PC-3 (cell line): ENCODE results near the gene TTC27. TPM values are rescaled to one million over a fixed set of nuclear protein-coding genes. Genes with fewer than 3 reads are reported as not detected.
"Not testable (repeated sequence)": the region's sequence is repeated elsewhere in the genome, so short reads cannot be mapped to it uniquely, and the experiment has no call there.

Source experiments
- ATAC-seq: fragments of 200-7000 bp; cut with Tn5 transposase; 2 replicates; pipeline ENCODE4 v1.9.1; 2020; ENCODE audit warnings: mild to moderate bottlenecking, moderate library complexity
- BruUV-seq: library from RNA; stranded (reverse); fragments of 400-500 nt; replicated peaks from 2 replicates; lab custom pipeline; 2021; lab: Mats Ljungman, UMichigan
- CTCF ChIA-PET: fragments of 300-600 bp; sonication (Branson Sonifier 250); formaldehyde crosslinking; loops from one replicate; lab custom pipeline; 2022; ENCODE audit warnings: antibody characterized with exemption; lab: Charles Lee
- POLR2A ChIA-PET: fragments of 300-600 bp; sonication (Branson Sonifier 250); formaldehyde crosslinking; loops from one replicate; lab custom pipeline; 2022; ENCODE audit warnings: antibody characterized with exemption; ENCODE audit not compliant: unreplicated experiment; lab: Charles Lee
- DNase-seq: peaks from one replicate; pipeline ENCODE4 v3.0.0-alpha.2; 2015
- H2AFZ ChIP-seq: fragments of 300-600 bp; sonication (generic); 2 replicates; pipeline ENCODE4 v1.6.0; 2016; ENCODE audit warnings: antibody characterized with exemption, low read length
- H3F3A ChIP-seq: fragments of 300-600 bp; sonication (generic); one replicate; pipeline ENCODE4 v1.6.0; 2017; ENCODE audit warnings: antibody characterized with exemption, low read length, control low read depth, mild to moderate bottlenecking; ENCODE audit not compliant: unreplicated experiment
- H3K27ac ChIP-seq: fragments of 300-600 bp; sonication (generic); 2 replicates; pipeline ENCODE4 v1.5.1; 2016; ENCODE audit warnings: mild to moderate bottlenecking, low read length
- H3K27me3 ChIP-seq: fragments of 300-600 bp; sonication (generic); 2 replicates; pipeline ENCODE4 v1.6.1; 2016; ENCODE audit warnings: low read length, mixed read lengths
- H3K36me3 ChIP-seq: fragments of 300-600 bp; sonication (generic); 2 replicates; pipeline ENCODE4 v1.6.1; 2016; ENCODE audit warnings: low read depth, mixed run types, low read length, mixed read lengths
- H3K4me1 ChIP-seq: fragments of 300-600 bp; sonication (generic); 2 replicates; pipeline ENCODE4 v1.5.1; 2016; ENCODE audit warnings: low read length; ENCODE audit not compliant: insufficient read depth
- H3K4me2 ChIP-seq: fragments of 300-600 bp; sonication (generic); 2 replicates; pipeline ENCODE4 v1.6.0; 2016; ENCODE audit warnings: low read length
- H3K4me3 ChIP-seq: fragments of 300-600 bp; sonication (generic); 2 replicates; pipeline ENCODE4 v1.5.1; 2016; ENCODE audit warnings: mild to moderate bottlenecking, low read length, mixed read lengths
- H3K79me2 ChIP-seq: fragments of 300-600 bp; sonication (generic); 2 replicates; pipeline ENCODE4 v1.6.1; 2017; ENCODE audit warnings: low read length, mixed read lengths
- H3K9ac ChIP-seq: fragments of 300-600 bp; sonication (generic); 2 replicates; pipeline ENCODE4 v1.6.0; 2016; ENCODE audit warnings: mild to moderate bottlenecking, low read length
- H3K9me2 ChIP-seq: fragments of 300-600 bp; sonication (generic); replicated peaks from 2 replicates; pipeline ENCODE4 v1.6.1; 2016; ENCODE audit warnings: mixed run types, low read length, mixed read lengths
- H3K9me3 ChIP-seq: fragments of 300-600 bp; sonication (generic); 2 replicates; pipeline ENCODE4 v1.6.1; 2016; ENCODE audit warnings: low read length, mixed read lengths
- H4K20me1 ChIP-seq: fragments of 300-600 bp; sonication (generic); 2 replicates; pipeline ENCODE4 v1.6.1; 2016; ENCODE audit warnings: low read length, mixed read lengths
- CTCF ChIP-seq: fragments of 300-600 bp; sonication (generic); conservative IDR thresholded peaks from 2 replicates; pipeline ENCODE4 v1.5.1; 2017; ENCODE audit warnings: antibody characterized with exemption, low read depth, mild to moderate bottlenecking, low read length
- EZH2 ChIP-seq: fragments of 300-600 bp; sonication (generic); IDR thresholded peaks from one replicate; pipeline ENCODE4 v1.6.1; 2017; ENCODE audit warnings: antibody characterized with exemption, mild to moderate bottlenecking, low read length; ENCODE audit not compliant: unreplicated experiment
- EZH2phosphoT487 ChIP-seq: fragments of 300-600 bp; sonication (generic); IDR thresholded peaks from 2 replicates; pipeline ENCODE4 v1.6.1; 2018; ENCODE audit warnings: mild to moderate bottlenecking, antibody characterized with exemption, low read length, borderline replicate concordance
- intact Hi-C: fragments of 100-400 bp; cut with micrococcal nuclease; formaldehyde crosslinking; loops from 2 replicates; pipeline ENCODE4 v1.9.0; 2023
- total RNA-seq: library from RNA; depleted of rRNA; stranded (reverse); fragments of >200 nt; gene quantifications from 2 replicates; pipeline ENCODE4 v1.2.3, GENCODE V29; 2014

Gene TTC27
- total RNA-seq, 1 experiment from 2014 or later, result 33.0 TPM

GRCh38 chr2:32843699-32844098 lies 215.8 kb downstream of the TTC27 start:
- Histone ChIP-seq H3K9me2 (no peaks in the 10 kb centered on the region), H3K36me3 (no peaks in the 10 kb centered on the region), H3K27ac (no peak overlapping the region), H3K79me2 (no peaks in the 10 kb centered on the region), H3K4me2 (no peak overlapping the region), H4K20me1 (no peaks in the 10 kb centered on the region), H3K9ac (no peak overlapping the region), H2AFZ (no peak overlapping the region), H3F3A (no peaks in the 10 kb centered on the region), H3K27me3 (no peaks in the 10 kb centered on the region), H3K4me1 (no peaks in the 10 kb centered on the region), H3K9me3 (no peaks in the 10 kb centered on the region), H3K4me3 (no peak overlapping the region)
- DNase-seq (no peak), ATAC-seq (no peak)
- ChIA-PET POLR2A (no interaction called here), CTCF (interaction anchor here (1.0 kb wide), 1 partner anchor 190 kb away, joined by 7 read pairs; no protein-coding TSS in a partner anchor)
- TF ChIP-seq EZH2 (no peak), EZH2phosphoT487 (no peak), CTCF (no peak)
- no TSS peak for BruUV-seq
- intact Hi-C loops, result no loop called here

GRCh38 chr2:32844253-32844652 lies 216.4 kb downstream of the TTC27 start:
- no peak overlapping the region for H2AFZ ChIP-seq
- no peaks in the 10 kb centered on the region for H3K79me2 ChIP-seq
- H3K9ac ChIP-seq, result no peak overlapping the region
- BruUV-seq, result no TSS peak
- no peak overlapping the region for H3K4me3 ChIP-seq
- intact Hi-C loops, result no loop called here
- H3K9me3 ChIP-seq, result no peaks in the 10 kb centered on the region
- H3K9me2 ChIP-seq, result no peaks in the 10 kb centered on the region
- ChIA-PET CTCF (no interaction called here), POLR2A (no interaction called here)
- H3K4me1 ChIP-seq, result no peaks in the 10 kb centered on the region
- H3K4me2 ChIP-seq, result no peak overlapping the region
- no peaks in the 10 kb centered on the region for H3K27me3 ChIP-seq
- H3K36me3 ChIP-seq, result no peaks in the 10 kb centered on the region
- DNase-seq (no peak), ATAC-seq (no peak)
- H3F3A ChIP-seq, result no peaks in the 10 kb centered on the region
- no peak overlapping the region for H3K27ac ChIP-seq
- no peaks in the 10 kb centered on the region for H4K20me1 ChIP-seq
- TF ChIP-seq EZH2phosphoT487 (no peak), EZH2 (no peak), CTCF (no peak)

DNA sequence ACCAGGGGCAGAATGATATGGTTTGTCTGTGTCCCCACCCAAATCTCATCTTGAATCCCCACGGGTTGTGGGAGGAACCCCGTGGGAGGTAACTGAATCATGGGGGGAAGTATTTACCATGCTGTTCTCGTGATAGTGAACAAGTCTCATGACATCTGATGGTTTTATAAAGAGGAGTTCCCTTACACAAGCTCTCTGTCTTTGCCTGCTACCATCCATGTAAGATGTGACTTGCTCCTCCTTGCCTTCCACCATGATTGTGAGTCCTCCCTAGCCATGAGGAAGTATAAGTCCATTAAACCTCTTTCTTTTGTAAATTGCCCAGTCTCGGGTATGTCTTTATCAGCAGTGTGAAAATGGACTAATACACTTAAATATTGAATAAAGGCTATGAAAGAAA lies 218.4 kb downstream of the TTC27 start:
- POLR2A ChIA-PET, H4K20me1 ChIP-seq, H2AFZ ChIP-seq, H3F3A ChIP-seq, H3K27ac ChIP-seq, H3K4me2 ChIP-seq, H3K9me2 ChIP-seq, CTCF ChIA-PET, H3K36me3 ChIP-seq, BruUV-seq, H3K9ac ChIP-seq, ATAC-seq, H3K4me1 ChIP-seq, DNase-seq, H3K9me3 ChIP-seq, H3K79me2 ChIP-seq, intact Hi-C loops, H3K4me3 ChIP-seq, H3K27me3 ChIP-seq: not testable (repeated sequence)
